Endodermal cell (in vitro differentiated cells): ENCODE measurements around the gene ID3. TPM values are rescaled to one million over a fixed set of nuclear protein-coding genes. Genes with fewer than 3 reads are reported as not detected.

ENCODE experiments used
- DNase-seq: peaks from one replicate; pipeline ENCODE4 v3.0.0-alpha.2; 2017
- H3K27ac ChIP-seq: 2 replicates; pipeline ENCODE4 v1.5.1; 2013; ENCODE audit warnings: mild to moderate bottlenecking, low read depth, low read length, moderate library complexity
- H3K27me3 ChIP-seq: 2 replicates; pipeline ENCODE4 v1.6.1; 2013; ENCODE audit warnings: mild to moderate bottlenecking, low read length, moderate library complexity; ENCODE audit not compliant: insufficient read depth, control insufficient read depth, poor library complexity, severe bottlenecking
- H3K36me3 ChIP-seq: 2 replicates; pipeline ENCODE4 v1.7.0; 2013; ENCODE audit warnings: mild to moderate bottlenecking, low read length, moderate library complexity; ENCODE audit not compliant: control insufficient read depth, insufficient read depth
- H3K4me1 ChIP-seq: one replicate; pipeline ENCODE4 v1.7.0; 2013; ENCODE audit warnings: low read length; ENCODE audit not compliant: control insufficient read depth, insufficient read depth
- H3K4me3 ChIP-seq: 2 replicates; pipeline ENCODE4 v1.5.1; 2013; ENCODE audit warnings: mild to moderate bottlenecking, low read length, moderate library complexity
- H3K9ac ChIP-seq: 2 replicates; pipeline ENCODE4 v1.6.1; 2013; ENCODE audit warnings: mild to moderate bottlenecking, low read length, moderate library complexity; ENCODE audit not compliant: poor library complexity, severe bottlenecking; ENCODE audit errors: extremely low read depth
- H3K9me3 ChIP-seq: 2 replicates; pipeline ENCODE4 v1.6.1; 2013; ENCODE audit warnings: mild to moderate bottlenecking, low read length, moderate library complexity; ENCODE audit not compliant: control insufficient read depth
- H3K27ac Mint-ChIP-seq: 2 replicates; pipeline ENCODE4 v1.8.0; 2020; ENCODE audit warnings: mixed read lengths
- H3K27me3 Mint-ChIP-seq: 2 replicates; pipeline ENCODE4 v1.8.0; 2021; ENCODE audit warnings: mild to moderate bottlenecking, mixed read lengths; ENCODE audit not compliant: insufficient read depth
- H3K36me3 Mint-ChIP-seq: 2 replicates; pipeline ENCODE4 v1.8.0; 2020; ENCODE audit warnings: low read depth, mixed read lengths
- H3K4me1 Mint-ChIP-seq: 2 replicates; pipeline ENCODE4 v1.8.0; 2020; ENCODE audit warnings: mixed read lengths
- H3K4me3 Mint-ChIP-seq: 2 replicates; pipeline ENCODE4 v1.8.0; 2020; ENCODE audit warnings: mild to moderate bottlenecking, moderate library complexity, mixed read lengths
- H3K9me3 Mint-ChIP-seq: 2 replicates; pipeline ENCODE4 v1.8.0; 2020; ENCODE audit warnings: mild to moderate bottlenecking, mixed read lengths
- WGBS, 2 experiments: methylation state at CpG; one replicate each; pipeline versions ENCODE4 v1.1.5 to v1.1.7; 2013; ENCODE audit warnings: missing lambda C conversion rate in 2 of 2, mixed read lengths in 1 of 2; ENCODE audit not compliant: insufficient coverage in 1 of 2, insufficient read length in 1 of 2; 5-methylcytosine and 5-hydroxymethylcytosine counted together
- total RNA-seq, 2 donors: library from RNA; stranded (reverse); fragmentation: NEBNext Ultra II Directional in 1 of 2; extraction: Animal tissue kit (Norgen Biotek cat#: 25700) in 1 of 2; gene quantifications; 2 replicates in 1 of 2; 3 replicates in 1 of 2; pipeline ENCODE4 v1.2.1, GENCODE V29; 2021
- TF ChIP-seq, protein P1 (sequence below): fragments of 200-600 bp; sonication (generic); conservative IDR thresholded peaks from 2 replicates; pipeline ENCODE4 v1.5.0; 2021; ENCODE audit warnings: antibody characterized with exemption, mild to moderate bottlenecking

Gene ID3
- total RNA-seq, 2 donors from 2014 or later = 281 to 338 TPM

DNA sequence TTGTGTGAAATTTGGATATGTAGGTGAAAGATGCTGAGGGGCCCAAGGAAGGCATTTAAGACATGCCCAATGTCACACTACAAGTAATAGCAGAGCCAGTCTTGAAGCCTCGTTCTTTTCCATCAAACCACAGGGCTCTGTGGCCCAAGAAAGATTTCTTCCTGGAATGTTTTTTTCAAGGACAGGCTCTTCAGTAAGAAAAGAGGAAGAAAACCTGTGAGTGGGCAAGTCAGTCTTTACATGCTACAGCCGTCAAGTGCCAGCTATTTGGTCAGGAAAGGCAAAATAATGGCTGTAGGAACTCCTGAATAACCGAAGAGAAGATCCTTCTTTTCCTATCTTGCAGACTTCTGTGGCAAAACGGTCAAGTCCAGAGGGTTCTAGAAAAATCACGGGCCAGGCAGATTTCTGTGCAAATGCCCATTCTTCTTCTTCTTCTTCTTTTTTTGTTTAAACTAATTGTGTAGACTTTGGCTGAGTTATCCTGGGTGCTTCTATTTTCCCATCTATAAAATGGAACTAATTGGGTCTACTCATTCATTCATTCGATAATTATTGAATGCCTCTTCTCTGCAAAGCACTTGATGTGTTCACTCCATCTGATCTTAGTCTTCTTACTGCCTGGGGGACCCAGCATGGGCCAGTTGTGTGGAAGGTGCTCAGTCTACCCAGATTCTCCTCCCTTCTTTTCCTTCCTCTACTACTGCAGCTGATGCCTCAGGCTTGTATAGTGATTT, 1.9 kb upstream of the ID3 start:
- TF ChIP-seq, protein P1, sequence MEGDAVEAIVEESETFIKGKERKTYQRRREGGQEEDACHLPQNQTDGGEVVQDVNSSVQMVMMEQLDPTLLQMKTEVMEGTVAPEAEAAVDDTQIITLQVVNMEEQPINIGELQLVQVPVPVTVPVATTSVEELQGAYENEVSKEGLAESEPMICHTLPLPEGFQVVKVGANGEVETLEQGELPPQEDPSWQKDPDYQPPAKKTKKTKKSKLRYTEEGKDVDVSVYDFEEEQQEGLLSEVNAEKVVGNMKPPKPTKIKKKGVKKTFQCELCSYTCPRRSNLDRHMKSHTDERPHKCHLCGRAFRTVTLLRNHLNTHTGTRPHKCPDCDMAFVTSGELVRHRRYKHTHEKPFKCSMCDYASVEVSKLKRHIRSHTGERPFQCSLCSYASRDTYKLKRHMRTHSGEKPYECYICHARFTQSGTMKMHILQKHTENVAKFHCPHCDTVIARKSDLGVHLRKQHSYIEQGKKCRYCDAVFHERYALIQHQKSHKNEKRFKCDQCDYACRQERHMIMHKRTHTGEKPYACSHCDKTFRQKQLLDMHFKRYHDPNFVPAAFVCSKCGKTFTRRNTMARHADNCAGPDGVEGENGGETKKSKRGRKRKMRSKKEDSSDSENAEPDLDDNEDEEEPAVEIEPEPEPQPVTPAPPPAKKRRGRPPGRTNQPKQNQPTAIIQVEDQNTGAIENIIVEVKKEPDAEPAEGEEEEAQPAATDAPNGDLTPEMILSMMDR = no peak
- no peak for DNase-seq
- H3K4me3 ChIP-seq = no peak overlapping the region
- H3K9ac ChIP-seq = peak overlapping the region; percentile 85
- Mint-ChIP-seq H3K27ac (peak overlapping the region; percentile 100), H3K4me1 (peaks cover 68% of the 10 kb centered on the region), H3K4me3 (no peak overlapping the region), H3K27me3 (no peaks in the 10 kb centered on the region), H3K9me3 (no peaks in the 10 kb centered on the region), H3K36me3 (peaks cover 21% of the 10 kb centered on the region)
- 68 to 85% methylated on average over 6 of the region's 6 CpGs for WGBS, 2 experiments
- no peaks in the 10 kb centered on the region for H3K36me3 ChIP-seq
- H3K4me1 ChIP-seq = peaks cover 28% of the 10 kb centered on the region
- H3K27ac ChIP-seq = peak overlapping the region; percentile 99
- H3K27me3 ChIP-seq = no peaks in the 10 kb centered on the region
- no peaks in the 10 kb centered on the region for H3K9me3 ChIP-seq

DNA sequence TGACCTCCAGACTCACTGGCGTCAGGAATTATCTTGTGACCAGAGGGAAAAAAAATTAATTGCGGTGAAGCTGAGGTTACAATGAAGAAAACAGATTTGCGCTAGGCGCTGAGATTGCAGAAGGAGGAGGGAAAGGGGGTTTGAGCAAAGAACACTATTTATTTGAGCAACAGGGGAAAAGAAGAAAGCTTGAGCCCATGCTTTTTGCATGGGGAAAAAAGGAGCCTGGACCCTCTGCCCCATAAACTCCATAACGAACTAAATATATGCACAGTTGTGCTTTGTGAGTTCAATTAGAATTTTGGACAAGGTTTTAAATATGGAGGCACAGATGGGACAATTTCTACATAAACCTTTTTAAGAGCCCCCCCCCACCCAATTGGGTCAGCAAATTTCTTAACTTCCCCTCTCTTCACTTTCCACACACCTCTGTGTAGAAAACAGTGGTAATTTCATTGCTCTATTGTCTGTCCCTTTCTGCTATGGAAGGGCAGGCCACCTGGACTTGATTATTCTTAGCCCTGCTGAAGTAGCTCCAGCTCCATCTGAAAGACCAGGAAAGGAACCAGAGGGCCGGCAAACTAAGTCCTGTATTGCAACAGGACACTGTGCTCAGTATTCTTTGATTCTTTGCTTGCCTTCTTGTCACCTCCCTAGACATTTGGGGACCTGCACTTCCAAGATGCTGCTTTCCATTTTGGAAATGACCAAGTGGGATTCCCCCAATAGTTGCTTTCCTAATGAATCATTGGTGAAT, 862 bp upstream of the ID3 start:
- Histone ChIP-seq H3K4me3 (peak overlapping the region; percentile 98), H3K4me1 (peaks cover 32% of the 10 kb centered on the region), H3K27ac (peak overlapping the region; percentile 90), H3K9me3 (no peaks in the 10 kb centered on the region), H3K9ac (peak overlapping the region; percentile 87), H3K27me3 (no peaks in the 10 kb centered on the region), H3K36me3 (no peaks in the 10 kb centered on the region)
- Mint-ChIP-seq H3K4me3 (peak overlapping the region; percentile 94), H3K27me3 (no peaks in the 10 kb centered on the region), H3K36me3 (peaks cover 21% of the 10 kb centered on the region), H3K27ac (peak overlapping the region; percentile 100), H3K9me3 (no peaks in the 10 kb centered on the region), H3K4me1 (peaks cover 73% of the 10 kb centered on the region)
- DNase-seq = no peak
- TF ChIP-seq, protein P1 = no peak
- 15 to 21% methylated on average over 2 to 5 of the region's 6 CpGs for WGBS, 2 experiments

DNA sequence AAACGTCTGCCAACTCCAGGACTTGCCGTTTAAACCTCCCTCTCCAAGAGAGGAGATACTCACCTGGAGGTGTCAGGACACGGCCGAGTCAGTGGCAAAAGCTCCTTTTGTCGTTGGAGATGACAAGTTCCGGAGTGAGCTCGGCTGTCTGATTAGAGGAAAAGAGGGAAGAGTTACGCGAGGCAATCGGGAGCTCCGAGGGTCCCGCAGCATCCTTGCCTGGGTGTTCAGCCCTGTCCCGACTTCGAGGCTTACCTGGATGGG, 497 bp downstream of the ID3 start:
- no peaks in the 10 kb centered on the region for H3K27me3 ChIP-seq
- no peaks in the 10 kb centered on the region for H3K9me3 ChIP-seq
- H3K27me3 Mint-ChIP-seq = no peaks in the 10 kb centered on the region
- H3K9me3 Mint-ChIP-seq = no peaks in the 10 kb centered on the region
- H3K9ac ChIP-seq = peak overlapping the region; percentile 74
- peaks cover 71% of the 10 kb centered on the region for H3K4me1 Mint-ChIP-seq
- peak overlapping the region; percentile 98 for H3K4me3 ChIP-seq
- H3K27ac ChIP-seq = peak overlapping the region; percentile 59
- no peak for DNase-seq
- peaks cover 30% of the 10 kb centered on the region for H3K4me1 ChIP-seq
- H3K36me3 Mint-ChIP-seq = peaks cover 21% of the 10 kb centered on the region
- peak overlapping the region; percentile 100 for H3K27ac Mint-ChIP-seq
- no peaks in the 10 kb centered on the region for H3K36me3 ChIP-seq
- peak overlapping the region; percentile 94 for H3K4me3 Mint-ChIP-seq
- TF ChIP-seq, protein P1 = no peak
- 0 to 3% methylated on average over 5 to 14 of the region's 14 CpGs for WGBS, 2 experiments
